ENCODE measurements around the gene RERE. TPM values are rescaled to one million over a fixed set of nuclear protein-coding genes. Genes with fewer than 3 reads are reported as not detected.

The RERE gene
- polyA plus RNA-seq, 1 of the 3 experiments (the other 2 are of a cell fraction) = 8.1 TPM

- no peaks in the 10 kb centered on the region for H3K27me3 ChIP-seq (ENCODE audit: insufficient read depth)
- H2AFZ ChIP-seq (ENCODE audit: low read depth) = no peak overlapping the region
- H3K4me1 ChIP-seq (ENCODE audit: control insufficient read depth in 1 of 2, insufficient read depth in 2 of 2, low read depth in 1 of 2, low read length in 1 of 2) = peaks cover 16 to 27% of the 10 kb centered on the region in 2 experiments; a peak in 3 of 4 replicates
- H3F3A ChIP-seq (replicated peaks; ENCODE audit: insufficient read depth) = no peaks in the 10 kb centered on the region
- no peak for DNase-seq
- 57% methylated on average over 1 of the region's 1 CpG for WGBS (ENCODE audit: low lambda C conversion rate)
- H3K9ac ChIP-seq = no peak overlapping the region
- H3K4me3 ChIP-seq (ENCODE audit: low read depth in 2 of 2, low read length in 1 of 2) = no peak overlapping the region
- H3K9me2 ChIP-seq = no peaks in the 10 kb centered on the region
- no peaks in the 10 kb centered on the region for H3K36me3 ChIP-seq (replicated peaks in 1 of 2; ENCODE audit: control insufficient read depth in 1 of 2, insufficient read depth in 2 of 2, low read length in 1 of 2)
- ChIA-PET POLR2A (no interaction called here), CTCF (interaction anchor here (0.9 to 3.0 kb wide), 4 partner anchors 28 to 95 kb away, joined by 3 to 11 read pairs (median 5); no protein-coding TSS in a partner anchor)
- H4K20me1 ChIP-seq (ENCODE audit: insufficient read depth) = no peaks in the 10 kb centered on the region
- peak overlapping the region in 1 of 2 experiments; percentile 98; a peak in 2 of 4 replicates for H3K27ac ChIP-seq (ENCODE audit: low read depth in 2 of 2, low read length in 1 of 2)
- TF ChIP-seq SIN3A (IDR thresholded peaks at IDR 0.05; ENCODE audit: borderline replicate concordance, low read depth, low read length) = no peak
- TF ChIP-seq FOXJ3 (CRISPR knock-in tag; IDR thresholded peaks at IDR 0.05) = no peak
- TF ChIP-seq SMC3 (IDR thresholded peaks at IDR 0.05; ENCODE audit: low read depth, low read length) = no peak
- no peak for TF ChIP-seq EP300 (IDR thresholded peaks at IDR 0.05; ENCODE audit: borderline replicate concordance in 1 of 2, low read depth in 1 of 2, low read length in 1 of 2)
- TF ChIP-seq CTCF (IDR thresholded peaks at IDR 0.05) = no peak
- no peak for TF ChIP-seq JUND (IDR thresholded peaks at IDR 0.05)
- TF ChIP-seq YY1 (IDR thresholded peaks at IDR 0.05; ENCODE audit: low read depth) = no peak
- TF ChIP-seq TEAD4 (IDR thresholded peaks at IDR 0.05; ENCODE audit: borderline replicate concordance, insufficient read depth) = no peak
- TF ChIP-seq CHD2 (IDR thresholded peaks at IDR 0.05; ENCODE audit: low read length, partially characterized antibody) = no peak
- no peak for TF ChIP-seq POLR2AphosphoS5 (IDR thresholded peaks at IDR 0.05; ENCODE audit: low read depth, low read length)
- no peak for TF ChIP-seq PBX3 (IDR thresholded peaks at IDR 0.05)
- no peak for TF ChIP-seq RFX5 (IDR thresholded peaks at IDR 0.05; ENCODE audit: low read length)
- no peak for TF ChIP-seq ELF1 (IDR thresholded peaks at IDR 0.05)
- no peak for TF ChIP-seq GABPA (IDR thresholded peaks at IDR 0.05; ENCODE audit: low read depth)
- TF ChIP-seq MXI1 (IDR thresholded peaks at IDR 0.05; ENCODE audit: low read depth, low read length) = no peak
- no peak for TF ChIP-seq NFIC (IDR thresholded peaks at IDR 0.05; ENCODE audit: borderline replicate concordance)
- TF ChIP-seq MEF2A (IDR thresholded peaks at IDR 0.05; ENCODE audit: borderline replicate concordance, low read depth) = no peak
- TF ChIP-seq USF1 (IDR thresholded peaks at IDR 0.05; ENCODE audit: borderline replicate concordance, low read depth) = no peak
- no peak for TF ChIP-seq TCF12 (IDR thresholded peaks at IDR 0.05)
- no peaks in the 10 kb centered on the region for H3K9me3 ChIP-seq
- no peak overlapping the region for H3K4me2 ChIP-seq
- peaks cover 4% of the 10 kb centered on the region; the same call in 1 of the 2 replicates for H3K79me2 ChIP-seq (ENCODE audit: insufficient read depth)
Measured at GRCh38 chr1:8754247-8754650, 63.2 kb downstream of the RERE start.

Data from SK-N-SH (cell line).